SK-N-SH treated with all-trans-retinoic acid at 6 μM for 48 hours (cell line): Measurements from ENCODE around the gene TSSK2.

Experiments
- CSRNP3 ChIP-seq: fragments of 250-450 bp; sonication (Bioruptor Pico); IDR thresholded peaks from 2 replicates; pipeline ENCODE4 v1.5.1; 2021; ENCODE audit warnings: mild to moderate bottlenecking, moderate library complexity
- RARB ChIP-seq: fragments of 250-450 bp; sonication (Bioruptor Pico); IDR thresholded peaks from 2 replicates; pipeline ENCODE4 v1.8.0; 2021; ENCODE audit warnings: mild to moderate bottlenecking, moderate library complexity
- SNAI2 ChIP-seq: fragments of 250-450 bp; sonication (Bioruptor Pico); IDR thresholded peaks from 2 replicates; pipeline ENCODE4 v1.5.0; 2020; ENCODE audit warnings: mild to moderate bottlenecking, moderate library complexity
- ZFP30 ChIP-seq: fragments of 450-650 bp; formaldehyde crosslinking; IDR thresholded peaks from 2 replicates; pipeline ENCODE4 v1.5.0; 2022; ENCODE audit warnings: mild to moderate bottlenecking, moderate library complexity
- ZNF565 ChIP-seq: fragments of 450-650 bp; formaldehyde crosslinking; conservative IDR thresholded peaks from 2 replicates; pipeline ENCODE4 v1.5.0; 2020; ENCODE audit warnings: low read depth, mild to moderate bottlenecking, moderate library complexity

- TF ChIP-seq SNAI2 (CRISPR knock-in tag) (no peak), RARB (CRISPR knock-in tag) (no peak), ZFP30 (CRISPR knock-in tag) (no peak), CSRNP3 (no peak), ZNF565 (CRISPR knock-in tag) (no peak)
Measured at GRCh38 chr22:19148417-19149046, 17.4 kb downstream of the TSSK2 start.
